Mucosa of descending colon (tissue), 3 donors: ENCODE measurements around the gene CTNNB1. TPM values are rescaled to one million over a fixed set of nuclear protein-coding genes. Genes with fewer than 3 reads are reported as not detected.

Experiments used
- ATAC-seq: fragments of 200-7000 bp; cut with Tn5 transposase; one replicate; pipeline ENCODE4 v1.9.1; 2020; ENCODE audit warnings: mild to moderate bottlenecking, moderate library complexity
- DNase-seq, 3 donors: peaks; one replicate each; pipeline ENCODE4 v3.0.0-alpha.2; 2020
- H3K36me3 ChIP-seq: fragments of 200-600 bp; one replicate; pipeline ENCODE4 v1.8.0; 2021; ENCODE audit warnings: low read depth, mild to moderate bottlenecking
- H3K4me1 ChIP-seq: fragments of 200-600 bp; one replicate; pipeline ENCODE4 v1.8.0; 2021; ENCODE audit warnings: low read depth, mild to moderate bottlenecking
- H3K4me3 ChIP-seq: fragments of 200-600 bp; one replicate; pipeline ENCODE4 v1.8.0; 2021; ENCODE audit warnings: mild to moderate bottlenecking
- H3K9me3 ChIP-seq: fragments of 200-600 bp; one replicate; pipeline ENCODE4 v1.8.0; 2021; ENCODE audit warnings: mild to moderate bottlenecking
- intact Hi-C, 2 donors: fragments of 100-400 bp; cut with DNase I in 1 of 2; cut with micrococcal nuclease in 1 of 2; formaldehyde crosslinking; loops; one replicate each; pipeline versions ENCODE4 v1.11.0 to v1.11.1; 2022; cut with DNase I, micrococcal nuclease
- total RNA-seq, 3 donors: library from RNA; stranded (reverse); fragmentation: NEBNext Ultra II Directional in 2 of 3; extraction: Animal tissue kit (Norgen Biotek cat#: 25700) in 2 of 3; gene quantifications; one replicate each; pipeline versions ENCODE4 v1.2.1 to v1.2.4, GENCODE V29; 2021 to 2023
- TF ChIP-seq, protein P1 (sequence below): fragments of 200-600 bp; IDR thresholded peaks from one replicate; pipeline ENCODE4 v1.8.0; 2022; ENCODE audit warnings: antibody characterized with exemption, mild to moderate bottlenecking
- donor health status: DM: no; HTN: no; CAD: no; lungs with moderate emphysema.
- donor health status: DM: no; HTN: no; CAD: no.
- donor health status: DM: no; HTN: yes; CAD: no.

The CTNNB1 gene
- total RNA-seq, 3 donors from 2014 or later, result 329 to 348 (median 342) TPM

DNA sequence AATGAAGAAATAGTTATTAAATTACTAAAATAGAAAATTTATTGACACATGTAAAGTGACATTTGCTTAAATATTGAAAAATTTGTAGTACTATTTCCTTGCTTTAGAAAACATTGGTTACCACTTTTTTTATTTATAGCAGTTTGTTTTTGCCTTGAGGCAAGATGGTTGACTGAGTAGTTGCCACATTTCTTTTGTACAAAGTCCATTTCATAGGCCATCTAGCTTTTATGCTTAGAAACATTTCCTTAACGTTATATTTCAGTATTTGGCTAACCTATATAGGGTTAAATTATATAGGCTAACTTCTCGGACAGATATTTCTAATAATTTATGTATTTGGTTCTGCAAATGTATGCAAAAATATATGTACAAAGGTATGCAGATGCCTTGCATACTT, 17.1 kb downstream of the CTNNB1 start:
- intact Hi-C loops, result no loop called here
- DNase-seq (no peak), ATAC-seq (no peak)
- TF ChIP-seq, protein P1, sequence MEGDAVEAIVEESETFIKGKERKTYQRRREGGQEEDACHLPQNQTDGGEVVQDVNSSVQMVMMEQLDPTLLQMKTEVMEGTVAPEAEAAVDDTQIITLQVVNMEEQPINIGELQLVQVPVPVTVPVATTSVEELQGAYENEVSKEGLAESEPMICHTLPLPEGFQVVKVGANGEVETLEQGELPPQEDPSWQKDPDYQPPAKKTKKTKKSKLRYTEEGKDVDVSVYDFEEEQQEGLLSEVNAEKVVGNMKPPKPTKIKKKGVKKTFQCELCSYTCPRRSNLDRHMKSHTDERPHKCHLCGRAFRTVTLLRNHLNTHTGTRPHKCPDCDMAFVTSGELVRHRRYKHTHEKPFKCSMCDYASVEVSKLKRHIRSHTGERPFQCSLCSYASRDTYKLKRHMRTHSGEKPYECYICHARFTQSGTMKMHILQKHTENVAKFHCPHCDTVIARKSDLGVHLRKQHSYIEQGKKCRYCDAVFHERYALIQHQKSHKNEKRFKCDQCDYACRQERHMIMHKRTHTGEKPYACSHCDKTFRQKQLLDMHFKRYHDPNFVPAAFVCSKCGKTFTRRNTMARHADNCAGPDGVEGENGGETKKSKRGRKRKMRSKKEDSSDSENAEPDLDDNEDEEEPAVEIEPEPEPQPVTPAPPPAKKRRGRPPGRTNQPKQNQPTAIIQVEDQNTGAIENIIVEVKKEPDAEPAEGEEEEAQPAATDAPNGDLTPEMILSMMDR, result no peak
- Histone ChIP-seq H3K9me3 (no peaks in the 10 kb centered on the region), H3K4me3 (no peak overlapping the region), H3K4me1 (peaks cover 16% of the 10 kb centered on the region), H3K36me3 (no peaks in the 10 kb centered on the region)

DNA sequence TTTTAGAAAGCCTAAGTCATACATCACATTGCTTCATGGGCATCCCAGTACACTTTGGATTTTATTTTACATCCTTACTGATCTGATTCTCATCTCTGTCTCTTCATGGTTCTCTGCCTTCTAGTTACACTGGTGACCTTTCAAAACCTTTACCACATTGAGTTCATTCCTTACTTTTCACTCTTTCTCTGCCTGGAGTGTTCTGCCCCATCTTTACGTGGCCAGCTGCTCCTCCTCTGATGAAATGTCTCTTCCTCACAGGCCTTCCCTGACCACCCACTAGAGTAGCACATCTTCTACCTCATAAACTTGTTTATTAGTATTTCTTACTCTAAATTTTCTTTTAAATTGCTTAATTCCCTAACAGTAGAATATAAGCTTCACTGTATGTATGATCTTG, 17.7 kb downstream of the CTNNB1 start:
- no peaks in the 10 kb centered on the region for H3K36me3 ChIP-seq
- H3K4me1 ChIP-seq, result peaks cover 22% of the 10 kb centered on the region
- intact Hi-C loops, result no loop called here
- no peaks in the 10 kb centered on the region for H3K9me3 ChIP-seq
- ATAC-seq, result no peak
- TF ChIP-seq, protein P1, result no peak
- no peak for DNase-seq
- H3K4me3 ChIP-seq, result no peak overlapping the region

DNA sequence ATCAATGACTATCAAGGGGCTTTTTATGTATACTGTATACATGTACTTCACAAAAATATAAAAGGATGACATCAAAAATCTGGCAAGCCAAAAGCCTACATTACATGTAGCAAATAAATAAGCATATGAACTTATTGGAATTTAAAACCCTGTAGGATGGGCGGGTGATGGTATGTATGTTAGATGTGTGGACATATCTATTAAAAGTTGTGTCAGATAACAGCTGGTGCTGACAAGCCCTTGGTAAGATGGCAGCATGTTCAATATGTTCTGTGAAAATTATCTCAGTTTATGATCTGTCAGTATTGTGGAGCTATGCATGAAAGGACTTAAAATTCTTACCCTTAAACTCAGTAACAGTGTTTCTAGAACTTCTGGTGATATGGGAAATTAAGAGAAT, 20.1 kb downstream of the CTNNB1 start:
- Histone ChIP-seq H3K4me1 (peaks cover 34% of the 10 kb centered on the region), H3K4me3 (no peak overlapping the region), H3K36me3 (no peaks in the 10 kb centered on the region), H3K9me3 (no peaks in the 10 kb centered on the region)
- intact Hi-C loops, result no loop called here
- TF ChIP-seq, protein P1, result no peak
- no peak for DNase-seq
- ATAC-seq, result no peak

- Histone ChIP-seq H3K4me3 (no peak overlapping the region), H3K9me3 (no peaks in the 10 kb centered on the region), H3K4me1 (peaks cover 30% of the 10 kb centered on the region), H3K36me3 (peaks cover 7% of the 10 kb centered on the region)
- ATAC-seq, result peak; percentile 25
- intact Hi-C loops, result no loop called here
- no peak for DNase-seq
- TF ChIP-seq, protein P1, result no peak
Observed at GRCh38 chr3:41220906-41221677, 21.8 kb downstream of the CTNNB1 start.

- intact Hi-C loops, result no loop called here
- Histone ChIP-seq H3K9me3 (no peaks in the 10 kb centered on the region), H3K36me3 (peaks cover 7% of the 10 kb centered on the region), H3K4me1 (peaks cover 26% of the 10 kb centered on the region), H3K4me3 (no peak overlapping the region)
- TF ChIP-seq, protein P1, result no peak
- DNase-seq (no peak), ATAC-seq (peak; percentile 77)
Observed at GRCh38 chr3:41222012-41222411, 22.7 kb downstream of the CTNNB1 start.
